HepG2 (cell line): Measurements from ENCODE around the gene ROM1. TPM values are rescaled to one million over a fixed set of nuclear protein-coding genes. Genes with fewer than 3 reads are reported as not detected.
A peak's percentile ranks its signal among the peaks of the same experiment; 100 is the strongest.

Source experiments
- ATF2 ChIP-seq: sonication (generic); formaldehyde crosslinking; IDR thresholded peaks from 2 replicates; pipeline ENCODE4 v1.4.0; 2020; ENCODE audit warnings: missing genetic modification reagents
- CERS6 ChIP-seq: sonication (generic); formaldehyde crosslinking; IDR thresholded peaks from 2 replicates; pipeline ENCODE4 v1.5.0; 2020; ENCODE audit warnings: missing genetic modification reagents
- EZH2 ChIP-seq: conservative IDR thresholded peaks from 2 replicates; pipeline ENCODE4 v1.6.1; 2012; ENCODE audit warnings: mild to moderate bottlenecking, low read depth, low read length, moderate library complexity
- FOSL2 ChIP-seq: sonication (generic); formaldehyde crosslinking; IDR thresholded peaks from 2 replicates; pipeline ENCODE4 v1.4.0; 2020; ENCODE audit warnings: missing genetic modification reagents
- FOXK1 ChIP-seq: sonication (generic); formaldehyde crosslinking; IDR thresholded peaks from 2 replicates; pipeline ENCODE4 v1.4.0; 2020; ENCODE audit warnings: low read depth, missing genetic modification reagents, borderline replicate concordance
- HIC2 ChIP-seq: sonication (generic); formaldehyde crosslinking; IDR thresholded peaks from 2 replicates; pipeline ENCODE4 v1.9.0; 2022; ENCODE audit warnings: low read depth, missing genetic modification reagents
- HOXD1 ChIP-seq: sonication (generic); formaldehyde crosslinking; IDR thresholded peaks from 2 replicates; pipeline ENCODE4 v1.5.0; 2020; ENCODE audit warnings: missing genetic modification reagents
- ISL2 ChIP-seq: sonication (generic); formaldehyde crosslinking; IDR thresholded peaks from 2 replicates; pipeline ENCODE4 v1.5.0; 2020; ENCODE audit warnings: missing genetic modification reagents
- MATR3 ChIP-seq: sonication (generic); formaldehyde crosslinking; IDR thresholded peaks from 2 replicates; pipeline ENCODE4 v1.4.0; 2020; ENCODE audit warnings: missing genetic modification reagents
- NFATC3 ChIP-seq: sonication (generic); formaldehyde crosslinking; IDR thresholded peaks from 2 replicates; pipeline ENCODE4 v1.5.1; 2020; ENCODE audit warnings: mild to moderate bottlenecking, missing genetic modification reagents
- NRL ChIP-seq: sonication (generic); formaldehyde crosslinking; IDR thresholded peaks from 2 replicates; pipeline ENCODE4 v1.5.0; 2020; ENCODE audit warnings: missing genetic modification reagents, mild to moderate bottlenecking, moderate library complexity, borderline replicate concordance
- SKI ChIP-seq: fragments of 450-650 bp; IDR thresholded peaks from one replicate; pipeline ENCODE4 v1.6.1; 2018; ENCODE audit warnings: mild to moderate bottlenecking; ENCODE audit not compliant: partially characterized antibody
- SPEN ChIP-seq: sonication (generic); formaldehyde crosslinking; IDR thresholded peaks from 2 replicates; pipeline ENCODE4 v1.5.1; 2020; ENCODE audit warnings: low read depth, mild to moderate bottlenecking, missing genetic modification reagents
- THAP11 ChIP-seq: IDR thresholded peaks from 2 replicates; pipeline ENCODE4 v1.6.1; 2016; ENCODE audit warnings: missing biosample characterization, missing genetic modification reagents
- TOE1 ChIP-seq: sonication (generic); formaldehyde crosslinking; IDR thresholded peaks from 2 replicates; pipeline ENCODE4 v1.4.0; 2020; ENCODE audit warnings: mild to moderate bottlenecking, missing genetic modification reagents
- ZNF17 ChIP-seq: sonication (generic); formaldehyde crosslinking; IDR thresholded peaks from 2 replicates; pipeline ENCODE4 v1.5.0; 2020; ENCODE audit warnings: mild to moderate bottlenecking, missing genetic modification reagents
- ZNF296 ChIP-seq: sonication (generic); formaldehyde crosslinking; conservative IDR thresholded peaks from 2 replicates; pipeline ENCODE4 v1.5.0; 2020; ENCODE audit warnings: mild to moderate bottlenecking, missing genetic modification reagents
- ZNF549 ChIP-seq: sonication (generic); formaldehyde crosslinking; IDR thresholded peaks from 2 replicates; pipeline ENCODE4 v1.5.0; 2020; ENCODE audit warnings: missing genetic modification reagents
- ZNF558 ChIP-seq: sonication (generic); formaldehyde crosslinking; IDR thresholded peaks from 2 replicates; pipeline ENCODE4 v1.9.0; 2022; ENCODE audit warnings: mild to moderate bottlenecking, missing genetic modification reagents, borderline replicate concordance
- ZNF687 ChIP-seq: sonication (generic); formaldehyde crosslinking; IDR thresholded peaks from 2 replicates; pipeline ENCODE4 v1.5.1; 2020; ENCODE audit warnings: mild to moderate bottlenecking, missing genetic modification reagents, moderate library complexity
- ZNF792 ChIP-seq: IDR thresholded peaks from 2 replicates; pipeline ENCODE4 v1.6.1; 2016
- ZSCAN21 ChIP-seq: sonication (generic); formaldehyde crosslinking; IDR thresholded peaks from 2 replicates; pipeline ENCODE4 v1.8.0; 2022; ENCODE audit warnings: mild to moderate bottlenecking, missing genetic modification reagents, moderate library complexity, borderline replicate concordance
- polyA plus RNA-seq, 8 experiments: library from polyadenylated mRNA; depleted of rRNA in 3 of 8; stranded (reverse) in 7 of 8; unstranded in 1 of 8; fragments of >200 nt; fragmentation: Illumina TruSeq in 4 of 8; extraction: Trizol in 4 of 8; gene quantifications; 2 replicates each; pipeline versions ENCODE4 v1.2.1 to v1.2.3, GENCODE V29; 2011 to 2016; ENCODE audit warnings: low read depth in 4 of 8, missing spikeins in 1 of 8, mixed read lengths in 1 of 8; ENCODE audit not compliant: insufficient read depth in 1 of 8
- total RNA-seq, 5 experiments: library from RNA; depleted of rRNA; stranded (reverse); fragments of >200 nt; fragmentation: Illumina TruSeq; extraction: Trizol; gene quantifications; 2 replicates each; pipeline ENCODE4 v1.2.3, GENCODE V29; 2016; ENCODE audit warnings: low read depth in 1 of 5

ROM1 gene
- total and polyA plus RNA-seq, 2 of the 13 experiments (the other 11 are each of a cell fraction or from before 2014, with no cell fraction given), result 1.2 to 2.4 TPM

GRCh38 chr11:62573592-62574362, 39.3 kb upstream of the ROM1 start, which contains the start of gene EEF1G (continued):
- TF ChIP-seq FOXK1 (CRISPR knock-in tag), result peak; percentile 58; the same call in 1 of the 2 replicates
- TF ChIP-seq MATR3, result no peak
- no peak for TF ChIP-seq SKI
- TF ChIP-seq ZNF17 (CRISPR knock-in tag), result no peak; the same call in 1 of the 2 replicates
- peak; percentile 92; the same call in 1 of the 2 replicates for TF ChIP-seq NRL (CRISPR knock-in tag)
- TF ChIP-seq ZNF792 (CRISPR knock-in tag), result 0 out of 2 replicates have a peak, but pooled peaks have one; percentile 15
- TF ChIP-seq ZNF296, result no peak
- TF ChIP-seq HOXD1 (CRISPR knock-in tag), result no peak
- peak; percentile 94; the same call in 1 of the 2 replicates for TF ChIP-seq SPEN (CRISPR knock-in tag)
- TF ChIP-seq ZNF549 (CRISPR knock-in tag), result 0 out of 2 replicates have a peak, but pooled peaks have one; percentile 52
- no peak for TF ChIP-seq ZSCAN21 (CRISPR knock-in tag)
- TF ChIP-seq TOE1 (CRISPR knock-in tag), result no peak
- no peak for TF ChIP-seq HIC2 (CRISPR knock-in tag)
- no peak for TF ChIP-seq CERS6 (CRISPR knock-in tag)
- peak; percentile 17; the same call in 1 of the 2 replicates for TF ChIP-seq FOSL2 (CRISPR knock-in tag)
- no peak for TF ChIP-seq EZH2
- TF ChIP-seq THAP11 (CRISPR knock-in tag), result peak; percentile 86
- peak; percentile 99 for TF ChIP-seq NFATC3 (CRISPR knock-in tag)
- peak; percentile 11; the same call in 1 of the 2 replicates for TF ChIP-seq ZNF558 (CRISPR knock-in tag)
- no peak; the same call in none of the 2 replicates for TF ChIP-seq ATF2
- TF ChIP-seq ZNF687 (CRISPR knock-in tag), result peak; percentile 75
- TF ChIP-seq ISL2 (CRISPR knock-in tag), result peak; percentile 22; the same call in 1 of the 2 replicates
